A549 (cell line): ENCODE results near the gene SSU72.

Experiments used
- EP300 ChIP-seq, 2 experiments: fragments of >200 bp; sonication (Bioruptor Twin); formaldehyde crosslinking; IDR thresholded peaks; 2 replicates in 1 of 2; 3 replicates in 1 of 2; pipeline ENCODE4 v1.6.1; 2016 to 2017
- FOSB ChIP-seq: fragments of 250-450 bp; sonication (Bioruptor Pico); IDR thresholded peaks from 2 replicates; pipeline ENCODE4 v1.5.0; 2020; ENCODE audit warnings: mild to moderate bottlenecking, moderate library complexity
- FOSL2 ChIP-seq, 2 experiments: fragments of 450-650 bp in 1 of 2; fragments of >200 bp in 1 of 2; sonication (Bioruptor Twin) in 1 of 2; formaldehyde crosslinking; IDR thresholded peaks; 2 replicates each; pipeline versions ENCODE4 v1.5.0 to v1.6.1; 2016 to 2020; ENCODE audit warnings: mild to moderate bottlenecking in 1 of 2, moderate library complexity in 1 of 2
- MAZ ChIP-seq: fragments of 150-350 bp; IDR thresholded peaks from 2 replicates; pipeline ENCODE4 v1.6.1; 2014; ENCODE audit warnings: antibody characterized with exemption, low read depth, low read length, borderline replicate concordance
- MYC ChIP-seq: IDR thresholded peaks from 2 replicates; pipeline ENCODE4 v1.6.1; 2012; ENCODE audit warnings: mild to moderate bottlenecking, inconsistent platforms, low read length, improper control_type of control experiment, borderline replicate concordance
- SREBF2 ChIP-seq: fragments of 450-650 bp; IDR thresholded peaks from 2 replicates; pipeline ENCODE4 v1.6.1; 2014; ENCODE audit warnings: mild to moderate bottlenecking, moderate library complexity
- TF ChIP-seq, protein P1 (sequence below): fragments of >200 bp; sonication (Bioruptor Twin); formaldehyde crosslinking; IDR thresholded peaks from 3 replicates; pipeline ENCODE4 v1.5.1; 2016
- TF ChIP-seq, protein P2 (sequence below): fragments of 150-350 bp; IDR thresholded peaks from 2 replicates; pipeline ENCODE4 v1.6.1; 2014; ENCODE audit warnings: low read depth, mild to moderate bottlenecking, low read length
- TF ChIP-seq, protein P3 (sequence below): fragments of >200 bp; sonication (Bioruptor Twin); formaldehyde crosslinking; IDR thresholded peaks from 3 replicates; pipeline ENCODE4 v1.6.1; 2016

DNA sequence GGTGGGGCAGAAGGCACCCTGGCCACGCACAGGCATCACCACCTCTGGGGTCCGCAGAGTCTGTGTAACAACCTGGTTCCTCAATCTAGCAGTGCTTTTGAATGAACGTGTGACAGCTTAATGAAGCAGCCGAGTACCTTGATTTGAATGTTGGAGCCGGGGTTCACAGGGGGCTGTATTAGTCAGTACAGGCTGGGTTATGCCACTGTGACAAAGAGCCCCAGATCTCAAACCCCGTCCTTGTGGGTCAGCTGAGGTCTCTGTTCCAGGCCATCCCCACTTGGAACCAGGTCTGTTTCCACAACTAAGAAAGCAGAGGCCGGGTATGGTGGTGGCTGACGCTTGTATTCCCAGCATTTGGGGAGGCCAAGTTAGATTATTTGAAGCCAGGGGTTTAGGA lies 44.7 kb downstream of the SSU72 start:
- TF ChIP-seq SREBF2 (no peak), EP300 (IDR thresholded peaks at IDR 0.05) (no peak), FOSL2 (IDR thresholded peaks at IDR 0.05) (no peak), FOSL2 (CRISPR knock-in tag; IDR thresholded peaks at IDR 0.05) (no peak), FOSB (no peak), MYC (no peak), MAZ (no peak)
- TF ChIP-seq, protein P1, sequence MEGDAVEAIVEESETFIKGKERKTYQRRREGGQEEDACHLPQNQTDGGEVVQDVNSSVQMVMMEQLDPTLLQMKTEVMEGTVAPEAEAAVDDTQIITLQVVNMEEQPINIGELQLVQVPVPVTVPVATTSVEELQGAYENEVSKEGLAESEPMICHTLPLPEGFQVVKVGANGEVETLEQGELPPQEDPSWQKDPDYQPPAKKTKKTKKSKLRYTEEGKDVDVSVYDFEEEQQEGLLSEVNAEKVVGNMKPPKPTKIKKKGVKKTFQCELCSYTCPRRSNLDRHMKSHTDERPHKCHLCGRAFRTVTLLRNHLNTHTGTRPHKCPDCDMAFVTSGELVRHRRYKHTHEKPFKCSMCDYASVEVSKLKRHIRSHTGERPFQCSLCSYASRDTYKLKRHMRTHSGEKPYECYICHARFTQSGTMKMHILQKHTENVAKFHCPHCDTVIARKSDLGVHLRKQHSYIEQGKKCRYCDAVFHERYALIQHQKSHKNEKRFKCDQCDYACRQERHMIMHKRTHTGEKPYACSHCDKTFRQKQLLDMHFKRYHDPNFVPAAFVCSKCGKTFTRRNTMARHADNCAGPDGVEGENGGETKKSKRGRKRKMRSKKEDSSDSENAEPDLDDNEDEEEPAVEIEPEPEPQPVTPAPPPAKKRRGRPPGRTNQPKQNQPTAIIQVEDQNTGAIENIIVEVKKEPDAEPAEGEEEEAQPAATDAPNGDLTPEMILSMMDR = no peak
- TF ChIP-seq, protein P2, sequence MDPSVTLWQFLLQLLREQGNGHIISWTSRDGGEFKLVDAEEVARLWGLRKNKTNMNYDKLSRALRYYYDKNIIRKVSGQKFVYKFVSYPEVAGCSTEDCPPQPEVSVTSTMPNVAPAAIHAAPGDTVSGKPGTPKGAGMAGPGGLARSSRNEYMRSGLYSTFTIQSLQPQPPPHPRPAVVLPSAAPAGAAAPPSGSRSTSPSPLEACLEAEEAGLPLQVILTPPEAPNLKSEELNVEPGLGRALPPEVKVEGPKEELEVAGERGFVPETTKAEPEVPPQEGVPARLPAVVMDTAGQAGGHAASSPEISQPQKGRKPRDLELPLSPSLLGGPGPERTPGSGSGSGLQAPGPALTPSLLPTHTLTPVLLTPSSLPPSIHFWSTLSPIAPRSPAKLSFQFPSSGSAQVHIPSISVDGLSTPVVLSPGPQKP = no peak
- TF ChIP-seq, protein P3, sequence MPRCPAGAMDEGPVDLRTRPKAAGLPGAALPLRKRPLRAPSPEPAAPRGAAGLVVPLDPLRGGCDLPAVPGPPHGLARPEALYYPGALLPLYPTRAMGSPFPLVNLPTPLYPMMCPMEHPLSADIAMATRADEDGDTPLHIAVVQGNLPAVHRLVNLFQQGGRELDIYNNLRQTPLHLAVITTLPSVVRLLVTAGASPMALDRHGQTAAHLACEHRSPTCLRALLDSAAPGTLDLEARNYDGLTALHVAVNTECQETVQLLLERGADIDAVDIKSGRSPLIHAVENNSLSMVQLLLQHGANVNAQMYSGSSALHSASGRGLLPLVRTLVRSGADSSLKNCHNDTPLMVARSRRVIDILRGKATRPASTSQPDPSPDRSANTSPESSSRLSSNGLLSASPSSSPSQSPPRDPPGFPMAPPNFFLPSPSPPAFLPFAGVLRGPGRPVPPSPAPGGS = no peak
